Ishikawa (cell line): ENCODE measurements around the gene MAVS.

Experiments used
- EGR1 ChIP-seq: IDR thresholded peaks from 2 replicates; pipeline ENCODE4 v1.6.1; 2012
- EP300 ChIP-seq: IDR thresholded peaks from 2 replicates; pipeline ENCODE4 v1.6.1; 2012; ENCODE audit warnings: borderline replicate concordance
- FOXM1 ChIP-seq: IDR thresholded peaks from 2 replicates; pipeline ENCODE4 v1.6.1; 2012; ENCODE audit warnings: low read depth, borderline replicate concordance
- MAX ChIP-seq: IDR thresholded peaks from 2 replicates; pipeline ENCODE4 v1.6.1; 2012
- RAD21 ChIP-seq: IDR thresholded peaks from 2 replicates; pipeline ENCODE4 v1.6.1; 2012; ENCODE audit warnings: low read depth
- REST ChIP-seq: IDR thresholded peaks from 2 replicates; pipeline ENCODE4 v1.6.1; 2012; ENCODE audit warnings: low read depth, mild to moderate bottlenecking
- YY1 ChIP-seq: IDR thresholded peaks from 2 replicates; pipeline ENCODE4 v1.6.1; 2012; ENCODE audit warnings: low read depth

- TF ChIP-seq REST, result no peak
- TF ChIP-seq MAX, result no peak
- no peak for TF ChIP-seq EGR1
- no peak for TF ChIP-seq YY1
- TF ChIP-seq RAD21, result no peak
- no peak for TF ChIP-seq EP300
- no peak for TF ChIP-seq FOXM1
Observed at GRCh38 chr20:3909952-3910366, 63.3 kb downstream of the MAVS start.
